Thoracic aorta (tissue), 2 donors: ENCODE results near the gene GPR137B. TPM values are rescaled to one million over a fixed set of nuclear protein-coding genes. Genes with fewer than 3 reads are reported as not detected.

Source experiments
- ATAC-seq: fragments of 150-250 bp; one replicate; pipeline ENCODE4 v1.8.0; 2017; ENCODE audit warnings: low read depth; ENCODE audit not compliant: insufficient number of reproducible peaks, low FRiP score
- DNase-seq: peaks from one replicate; pipeline ENCODE4 v3.0.0-alpha.2; 2020; ENCODE audit warnings: low spot score
- H3K27ac ChIP-seq, 2 donors: fragments of 200-600 bp; sonication (generic); 1 replicate in 1 of 2; 2 replicates in 1 of 2; pipeline ENCODE4 v1.5.1; 2016; ENCODE audit warnings: mild to moderate bottlenecking in 2 of 2, moderate library complexity in 2 of 2
- H3K27me3 ChIP-seq: fragments of 200-600 bp; sonication (generic); replicated peaks from 2 replicates; pipeline ENCODE4 v1.6.0; 2016; ENCODE audit warnings: mild to moderate bottlenecking; ENCODE audit not compliant: insufficient read depth
- H3K36me3 ChIP-seq: fragments of 200-600 bp; sonication (generic); one replicate; pipeline ENCODE4 v1.5.1; 2016
- H3K4me1 ChIP-seq, 2 donors: fragments of 200-600 bp; sonication (generic); 1 replicate in 1 of 2; 2 replicates in 1 of 2; pipeline versions ENCODE4 v1.5.1 to v1.6.0; 2016; ENCODE audit warnings: low read depth in 2 of 2, mild to moderate bottlenecking in 1 of 2; ENCODE audit not compliant: control insufficient read depth in 1 of 2
- H3K4me3 ChIP-seq: fragments of 200-600 bp; sonication (generic); 2 replicates; pipeline ENCODE4 v1.5.1; 2016; ENCODE audit warnings: mild to moderate bottlenecking
- H3K9me3 ChIP-seq: fragments of 200-600 bp; sonication (generic); 2 replicates; pipeline ENCODE4 v1.5.1; 2016
- total RNA-seq, 2 donors: library from RNA; depleted of rRNA; stranded (reverse); fragments of >200 nt; gene quantifications; one replicate each; pipeline versions ENCODE4 v1.1.0 to v1.2.3, GENCODE V29; 2016
- TF ChIP-seq, protein P1 (sequence below): fragments of 200-600 bp; sonication (generic); IDR thresholded peaks from one replicate; pipeline ENCODE4 v1.5.1; 2019; ENCODE audit warnings: antibody characterized with exemption

GPR137B gene
- total RNA-seq, 2 donors from 2014 or later: 17.2 to 39.0 TPM

DNA sequence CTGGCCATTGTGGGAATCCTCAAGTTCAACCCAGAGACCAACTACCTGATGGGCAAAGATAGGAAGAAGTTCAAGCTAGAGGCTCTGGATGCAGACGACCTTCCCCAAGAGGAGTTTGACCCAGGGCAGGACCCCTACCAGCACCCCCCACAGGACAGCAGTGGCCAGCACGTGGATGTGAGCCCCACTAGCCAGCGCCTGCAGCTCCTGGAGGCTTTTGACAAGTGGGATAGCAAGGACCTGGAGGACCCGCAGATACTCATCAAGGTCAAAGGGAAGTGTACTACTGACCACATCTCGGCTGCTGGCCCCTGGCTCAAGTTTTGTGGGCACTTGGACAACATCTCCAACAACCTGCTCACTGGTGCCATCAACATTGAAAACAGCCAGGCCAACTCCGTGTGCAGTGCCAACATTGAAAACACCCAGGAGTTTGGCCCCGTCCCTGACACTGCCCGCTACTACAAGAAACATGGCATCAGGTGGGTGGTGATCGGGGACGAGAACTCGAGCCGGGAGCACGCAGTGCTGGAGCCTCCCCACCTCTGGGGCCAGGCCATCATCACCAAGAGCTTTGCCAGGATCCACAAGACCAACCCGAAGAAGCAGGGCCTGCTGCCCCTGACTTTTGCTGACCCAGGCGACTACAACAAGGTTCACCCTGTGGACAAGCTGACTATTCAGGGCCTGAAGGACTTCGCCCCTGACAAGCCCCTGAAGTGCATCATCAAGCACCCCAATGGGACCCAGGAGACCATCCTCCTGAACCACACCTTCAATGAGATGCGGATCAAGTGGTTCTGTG, 30.6 kb upstream of the GPR137B start:
- ATAC-seq (no peak), DNase-seq (no peak)
- Histone ChIP-seq H3K9me3 (no peaks in the 10 kb centered on the region), H3K4me3 (no peak overlapping the region), H3K36me3 (no peaks in the 10 kb centered on the region), H3K4me1 (no peaks in the 10 kb centered on the region), H3K27ac (no peak overlapping the region), H3K27me3 (no peaks in the 10 kb centered on the region)
- TF ChIP-seq, protein P1, sequence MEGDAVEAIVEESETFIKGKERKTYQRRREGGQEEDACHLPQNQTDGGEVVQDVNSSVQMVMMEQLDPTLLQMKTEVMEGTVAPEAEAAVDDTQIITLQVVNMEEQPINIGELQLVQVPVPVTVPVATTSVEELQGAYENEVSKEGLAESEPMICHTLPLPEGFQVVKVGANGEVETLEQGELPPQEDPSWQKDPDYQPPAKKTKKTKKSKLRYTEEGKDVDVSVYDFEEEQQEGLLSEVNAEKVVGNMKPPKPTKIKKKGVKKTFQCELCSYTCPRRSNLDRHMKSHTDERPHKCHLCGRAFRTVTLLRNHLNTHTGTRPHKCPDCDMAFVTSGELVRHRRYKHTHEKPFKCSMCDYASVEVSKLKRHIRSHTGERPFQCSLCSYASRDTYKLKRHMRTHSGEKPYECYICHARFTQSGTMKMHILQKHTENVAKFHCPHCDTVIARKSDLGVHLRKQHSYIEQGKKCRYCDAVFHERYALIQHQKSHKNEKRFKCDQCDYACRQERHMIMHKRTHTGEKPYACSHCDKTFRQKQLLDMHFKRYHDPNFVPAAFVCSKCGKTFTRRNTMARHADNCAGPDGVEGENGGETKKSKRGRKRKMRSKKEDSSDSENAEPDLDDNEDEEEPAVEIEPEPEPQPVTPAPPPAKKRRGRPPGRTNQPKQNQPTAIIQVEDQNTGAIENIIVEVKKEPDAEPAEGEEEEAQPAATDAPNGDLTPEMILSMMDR: no peak

DNA sequence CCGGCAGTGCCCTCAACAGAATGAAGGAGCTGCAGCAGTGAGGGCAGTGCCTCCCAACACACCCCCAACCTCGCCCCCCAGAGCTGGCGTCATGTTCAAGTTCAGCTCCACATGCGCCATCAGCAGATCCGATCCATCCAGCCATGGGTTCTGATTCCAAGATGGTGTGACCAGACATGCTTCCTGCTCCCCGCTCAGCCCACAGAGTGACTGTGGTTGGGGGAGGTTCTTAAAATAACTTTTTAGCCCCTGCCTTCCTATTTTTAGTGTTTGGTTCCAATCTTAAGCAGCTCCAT, 30.1 kb upstream of the GPR137B start:
- Histone ChIP-seq H3K27me3 (no peaks in the 10 kb centered on the region), H3K27ac (no peak overlapping the region), H3K36me3 (no peaks in the 10 kb centered on the region), H3K4me3 (no peak overlapping the region), H3K4me1 (no peaks in the 10 kb centered on the region), H3K9me3 (no peaks in the 10 kb centered on the region)
- TF ChIP-seq, protein P1: no peak
- ATAC-seq: no peak
- no peak for DNase-seq

DNA sequence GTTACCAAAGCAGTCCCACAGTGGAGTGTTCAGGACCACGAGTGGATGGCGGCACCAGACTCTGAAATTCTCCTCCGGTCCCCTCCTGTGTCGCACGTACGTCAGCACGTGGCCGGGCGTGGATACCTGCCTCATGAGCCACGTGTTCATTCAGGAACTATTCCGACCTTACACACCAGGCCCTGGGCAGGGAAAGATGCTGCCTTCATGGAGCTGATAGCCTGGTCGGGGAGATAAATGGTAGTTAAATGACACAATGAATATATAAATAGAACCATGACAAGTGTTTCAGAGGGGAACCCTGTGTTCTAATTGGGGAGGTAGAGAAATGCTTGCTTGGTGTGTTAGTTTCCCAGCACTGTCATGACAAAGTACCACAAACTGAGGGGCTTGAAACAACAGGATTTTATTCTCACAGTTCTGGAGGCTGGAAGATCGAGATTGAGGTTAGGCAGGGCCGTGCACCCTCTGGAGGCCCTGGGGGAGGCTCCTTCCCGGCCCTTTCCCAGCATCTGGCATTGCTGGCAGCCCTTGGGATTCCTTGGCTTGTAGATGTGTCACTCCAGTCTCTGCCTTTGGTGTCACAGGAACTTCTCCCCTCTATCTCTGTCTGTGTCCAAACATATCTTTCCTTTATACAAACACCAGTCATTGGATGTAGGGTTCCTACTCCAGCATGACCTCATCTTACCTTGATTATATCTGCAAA, 28.9 kb upstream of the GPR137B start:
- Histone ChIP-seq H3K27me3 (no peaks in the 10 kb centered on the region), H3K4me3 (no peak overlapping the region), H3K4me1 (no peaks in the 10 kb centered on the region), H3K9me3 (no peaks in the 10 kb centered on the region), H3K27ac (no peak overlapping the region), H3K36me3 (no peaks in the 10 kb centered on the region)
- ATAC-seq (no peak), DNase-seq (no peak)
- TF ChIP-seq, protein P1: no peak

DNA sequence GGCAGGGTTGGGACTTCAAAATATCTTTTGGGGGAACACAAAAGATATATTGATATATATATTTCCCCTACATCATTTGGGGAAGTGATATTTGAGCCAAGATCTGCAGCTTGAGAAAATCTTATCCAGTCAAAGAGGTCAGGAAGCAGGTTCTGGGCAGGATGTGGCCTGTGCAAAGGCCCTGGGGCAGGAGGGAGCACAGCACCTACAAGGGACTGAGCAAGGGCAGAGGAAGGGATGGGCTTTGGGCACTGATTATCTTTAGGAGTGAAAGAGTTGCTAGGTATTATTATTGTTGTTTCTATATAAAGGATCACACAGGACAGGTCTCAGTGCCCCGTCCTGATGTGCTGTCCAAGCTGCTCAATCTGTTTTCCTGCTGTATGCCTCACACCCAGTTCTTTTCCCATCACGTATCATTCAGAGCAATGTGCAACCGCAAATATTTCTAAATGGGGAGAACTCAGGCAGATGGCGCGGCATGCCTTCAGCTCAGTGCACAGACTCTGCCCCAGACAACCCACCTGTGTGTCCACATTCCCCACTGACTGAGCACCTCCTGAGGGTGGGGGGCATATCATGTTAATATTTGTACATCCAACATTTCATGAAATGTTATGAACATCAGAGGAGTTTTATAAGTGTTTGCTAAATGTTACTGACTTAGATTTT, 28.1 kb upstream of the GPR137B start:
- H3K9me3 ChIP-seq: no peaks in the 10 kb centered on the region
- no peak for DNase-seq

DNA sequence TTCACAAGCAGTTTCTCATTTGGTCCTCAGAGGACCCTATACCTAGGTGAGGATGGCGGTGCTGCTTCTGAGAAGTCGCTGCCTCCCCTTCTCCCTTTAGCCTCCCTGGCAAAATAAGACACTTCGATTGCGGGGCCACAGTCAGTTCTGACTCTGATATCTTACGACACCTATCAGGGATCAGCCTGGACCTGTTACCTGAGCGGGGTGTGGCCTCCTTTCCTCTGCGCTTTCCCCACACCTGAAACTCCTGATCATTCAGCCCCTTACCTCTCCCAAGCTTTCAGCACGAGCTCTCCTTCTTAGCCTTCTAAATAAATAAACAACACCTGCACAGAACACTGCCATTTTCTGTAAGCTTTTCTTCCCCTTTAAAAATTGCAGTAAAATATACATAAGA, 24.6 kb upstream of the GPR137B start:
- DNase-seq (no peak), ATAC-seq (no peak)
- TF ChIP-seq, protein P1: no peak
- Histone ChIP-seq H3K27me3 (no peaks in the 10 kb centered on the region), H3K4me1 (no peaks in the 10 kb centered on the region), H3K4me3 (no peak overlapping the region), H3K36me3 (no peaks in the 10 kb centered on the region), H3K9me3 (no peaks in the 10 kb centered on the region), H3K27ac (no peak overlapping the region)

More for the DNA sequence above, 28.1 kb upstream of the GPR137B start:
- Histone ChIP-seq H3K4me3 (no peak overlapping the region), H3K27me3 (no peaks in the 10 kb centered on the region), H3K4me1 (no peaks in the 10 kb centered on the region), H3K36me3 (no peaks in the 10 kb centered on the region), H3K27ac (no peak overlapping the region)
- ATAC-seq: no peak
- TF ChIP-seq, protein P1: no peak
